ENCODE measurements around the gene CREB3L2.

The CREB3L2 gene

GRCh38 chr7:138008019-138008587, 6.2 kb upstream of the CREB3L2 start:
- Histone ChIP-seq H3K36me3 (ENCODE audit: control insufficient read depth in 2 of 2, insufficient read depth in 1 of 2, low read length in 2 of 2) (no peaks in the 10 kb centered on the region), H3K27ac (ENCODE audit: extremely low read depth, low read depth, low read length) (no peak overlapping the region), H3K9me3 (ENCODE audit: control insufficient read depth, insufficient read depth, low read depth, low read length) (no peaks in the 10 kb centered on the region), H3K4me1 (ENCODE audit: control insufficient read depth, insufficient read depth, low read length) (no peaks in the 10 kb centered on the region), H3K4me3 (ENCODE audit: low read depth, low read length) (no peak overlapping the region)
- CTCF ChIA-PET: interaction anchor here (0.6 to 7.1 kb wide), 10 partner anchors 9 to 731 kb away, joined by 3 to 143 read pairs (median 8); no protein-coding TSS in a partner anchor
- TF ChIP-seq ZBTB17 (tag by site-specific recombination; IDR thresholded peaks at IDR 0.05): no peak
- TF ChIP-seq ZNF121 (tag by site-specific recombination; IDR thresholded peaks at IDR 0.05): 0 out of 2 replicates have a peak, but pooled peaks have one; percentile 22
- POLR2A ChIA-PET: no interaction called here

- Histone ChIP-seq H3K9me3 (ENCODE audit: control insufficient read depth, insufficient read depth, low read depth, low read length) (no peaks in the 10 kb centered on the region), H3K4me3 (ENCODE audit: low read depth, low read length) (no peak overlapping the region), H3K4me1 (ENCODE audit: control insufficient read depth, insufficient read depth, low read length) (no peaks in the 10 kb centered on the region), H3K27ac (ENCODE audit: extremely low read depth, low read depth, low read length) (no peak overlapping the region), H3K36me3 (ENCODE audit: control insufficient read depth in 2 of 2, insufficient read depth in 1 of 2, low read length in 2 of 2) (no peaks in the 10 kb centered on the region)
- TF ChIP-seq ZNF449 (tag by site-specific recombination; IDR thresholded peaks at IDR 0.05) (no peak), ZNF670 (tag by site-specific recombination; IDR thresholded peaks at IDR 0.05; ENCODE audit: low read depth) (no peak)
- POLR2A ChIA-PET: no interaction called here
- CTCF ChIA-PET: interaction anchor here (0.5 to 7.1 kb wide), 5 partner anchors 103 to 898 kb away, joined by 3 to 143 read pairs (median 5); no protein-coding TSS in a partner anchor
Measured at GRCh38 chr7:138006106-138006505, 4.2 kb upstream of the CREB3L2 start.

- Histone ChIP-seq H3K9me3 (ENCODE audit: control insufficient read depth, insufficient read depth, low read depth, low read length) (no peaks in the 10 kb centered on the region), H3K4me1 (ENCODE audit: control insufficient read depth, insufficient read depth, low read length) (no peaks in the 10 kb centered on the region), H3K36me3 (ENCODE audit: control insufficient read depth in 2 of 2, insufficient read depth in 1 of 2, low read length in 2 of 2) (no peaks in the 10 kb centered on the region), H3K27ac (ENCODE audit: extremely low read depth, low read depth, low read length) (no peak overlapping the region), H3K4me3 (ENCODE audit: low read depth, low read length) (no peak overlapping the region)
- ChIA-PET CTCF (interaction anchor here (0.6 to 7.1 kb wide), 3 partner anchors 102 to 900 kb away, joined by 3 to 143 read pairs (median 4); no protein-coding TSS in a partner anchor), POLR2A (no interaction called here)
- TF ChIP-seq ZNF202 (tag by site-specific recombination; IDR thresholded peaks at IDR 0.05; ENCODE audit: borderline replicate concordance) (no peak), ZNF580 (tag by site-specific recombination; IDR thresholded peaks at IDR 0.05) (no peak), ZSCAN18 (tag by site-specific recombination; IDR thresholded peaks at IDR 0.05) (no peak), ZFP69B (tag by site-specific recombination; IDR thresholded peaks at IDR 0.05) (no peak), GLIS1 (tag by site-specific recombination; IDR thresholded peaks at IDR 0.05) (no peak), ZNF510 (tag by site-specific recombination; IDR thresholded peaks at IDR 0.05; ENCODE audit: insufficient replicate concordance) (no peak), KLF10 (tag by site-specific recombination; IDR thresholded peaks at IDR 0.05) (no peak), ZNF214 (tag by site-specific recombination; IDR thresholded peaks at IDR 0.05; ENCODE audit: borderline replicate concordance) (no peak), ZFP3 (tag by site-specific recombination; IDR thresholded peaks at IDR 0.05; ENCODE audit: low read depth) (no peak), ZNF660 (tag by site-specific recombination; IDR thresholded peaks at IDR 0.05) (no peak), ZNF211 (tag by site-specific recombination; IDR thresholded peaks at IDR 0.05; ENCODE audit: low read depth) (no peak), ZNF549 (tag by site-specific recombination; IDR thresholded peaks at IDR 0.05) (no peak), TRIM28 (IDR thresholded peaks at IDR 0.05; ENCODE audit: borderline replicate concordance, low read length) (no peak), ZNF610 (tag by site-specific recombination; IDR thresholded peaks at IDR 0.05; ENCODE audit: borderline replicate concordance) (no peak)
Measured at GRCh38 chr7:138004936-138005335, 3.0 kb upstream of the CREB3L2 start.
